Stomach (tissue), 4 donors: ENCODE data around the gene LIN28B.

Source experiments
- CTCF ChIP-seq, 7 experiments: fragments of 450-650 bp in 4 of 7; fragments of 200-600 bp in 3 of 7; sonication (generic) in 3 of 7; IDR thresholded peaks; one replicate each; pipeline ENCODE4 v1.5.1; 2016 to 2019; ENCODE audit warnings: antibody characterized with exemption in 7 of 7, control low read depth in 2 of 7, mild to moderate bottlenecking in 1 of 7
- POLR2A ChIP-seq, 4 donors: fragments of 450-650 bp; IDR thresholded peaks; one replicate each; pipeline ENCODE4 v1.6.1; 2016; ENCODE audit warnings: antibody characterized with exemption in 4 of 4, control low read depth in 2 of 4, mild to moderate bottlenecking in 1 of 4, moderate library complexity in 1 of 4
- POLR2AphosphoS5 ChIP-seq, 3 donors: sonication (generic); formaldehyde crosslinking; IDR thresholded peaks; one replicate each; pipeline ENCODE4 v1.6.1; 2016; ENCODE audit warnings: antibody characterized with exemption in 3 of 3

DNA sequence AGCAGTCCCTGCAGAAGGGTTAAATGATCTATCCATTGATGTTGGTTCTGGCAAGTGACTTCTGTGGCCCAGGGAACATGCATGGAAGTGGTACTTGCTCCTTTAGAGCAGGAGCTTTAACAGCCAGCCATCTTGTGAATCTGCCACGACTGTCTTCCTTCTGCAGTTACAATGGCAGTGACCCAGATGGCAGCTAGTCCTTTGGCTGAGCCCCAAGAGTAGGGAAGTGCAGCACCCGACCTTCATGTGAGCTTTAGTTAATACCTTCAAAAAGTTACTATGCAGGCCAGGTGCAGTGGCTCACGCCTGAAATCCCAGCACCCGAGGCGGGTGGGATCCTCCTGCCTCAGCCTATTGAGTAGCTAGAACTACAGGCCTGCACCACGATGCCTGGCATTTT is 156.5 kb downstream of the LIN28B start:
- TF ChIP-seq CTCF (IDR thresholded peaks at IDR 0.05) (no peak), POLR2A (IDR thresholded peaks at IDR 0.05) (no peak), POLR2AphosphoS5 (IDR thresholded peaks at IDR 0.05) (no peak)
